Stimulated activated CD4-positive, alpha-beta T cell treated with anti-CD3 and anti-CD28 coated beads, Interleukin-4, amount 100 ng/mL, for 48 hours (primary cell): ENCODE data around the gene ODAPH.

Source experiments
- DNase-seq, 2 donors: peaks; one replicate each; pipeline ENCODE4 v3.0.0-alpha.2; 2020; ENCODE audit warnings: low read depth in 2 of 2

ODAPH gene

GRCh38 chr4:75544870-75545269 is 11.0 kb upstream of the ODAPH start:
- DNase-seq = no peak

GRCh38 chr4:75545526-75545925 is 10.3 kb upstream of the ODAPH start:
- DNase-seq = no peak

- DNase-seq = no peak
Observed at GRCh38 chr4:75547647-75548387, 8.0 kb upstream of the ODAPH start.

GRCh38 chr4:75549019-75549418 is 6.8 kb upstream of the ODAPH start:
- DNase-seq = no peak

- no peak for DNase-seq
Observed at GRCh38 chr4:75552452-75552851, 3.4 kb upstream of the ODAPH start.

- no peak for DNase-seq
Observed at GRCh38 chr4:75557696-75558095, 1.8 kb downstream of the ODAPH start.

- no peak for DNase-seq
Observed at GRCh38 chr4:75561789-75562188, 5.9 kb downstream of the ODAPH start.

- DNase-seq = no peak
Observed at GRCh38 chr4:75564023-75564422, 8.2 kb downstream of the ODAPH start.

- no peak for DNase-seq
Observed at GRCh38 chr4:75565481-75565880, 9.6 kb downstream of the ODAPH start.

- DNase-seq = no peak
Observed at GRCh38 chr4:75566911-75567310, 11.0 kb downstream of the ODAPH start.

- no peak for DNase-seq
Observed at GRCh38 chr4:75567725-75568124, 11.9 kb downstream of the ODAPH start.

GRCh38 chr4:75584067-75584466 is 28.2 kb downstream of the ODAPH start:
- DNase-seq = no peak

GRCh38 chr4:75593393-75593792 is 37.5 kb downstream of the ODAPH start:
- DNase-seq = no peak

- DNase-seq = no peak
Observed at GRCh38 chr4:75596061-75596460, 40.2 kb downstream of the ODAPH start.

- DNase-seq = no peak
Observed at GRCh38 chr4:75598390-75598789, 42.5 kb downstream of the ODAPH start.

GRCh38 chr4:75599647-75600046 is 43.8 kb downstream of the ODAPH start:
- no peak for DNase-seq

GRCh38 chr4:75605928-75606327 is 50.1 kb downstream of the ODAPH start:
- DNase-seq = no peak

GRCh38 chr4:75612306-75612705 is 56.4 kb downstream of the ODAPH start:
- no peak for DNase-seq
